ENCODE data around the gene SEC16A. TPM values are rescaled to one million over a fixed set of nuclear protein-coding genes. Genes with fewer than 3 reads are reported as not detected.

SEC16A gene
- total and polyA plus RNA-seq, 2 donors (not counting 3 experiments of a cell fraction or from before 2014, with no cell fraction given), result 34.5 to 80.6 TPM

DNA sequence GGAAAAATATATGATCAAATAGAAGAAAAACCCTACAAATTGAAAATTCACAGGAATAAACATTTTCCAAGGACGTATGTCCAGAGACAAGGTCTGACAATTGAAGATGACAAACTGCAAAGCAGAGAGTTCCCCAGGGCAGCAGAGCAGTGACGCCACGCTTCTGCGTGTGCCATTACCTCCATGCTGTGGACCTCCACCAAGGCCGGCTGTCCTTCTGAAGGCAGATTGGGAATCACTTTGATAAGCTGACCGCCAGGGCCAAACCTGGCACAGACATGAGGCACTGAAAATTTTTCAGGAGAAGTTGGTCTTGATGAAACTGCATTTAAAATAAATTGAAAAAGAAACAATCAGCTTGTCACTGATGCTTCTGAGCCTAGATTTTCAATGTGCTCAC lies 18.6 kb downstream of the SEC16A start:
- H3K27me3 ChIP-seq (ENCODE audit: control insufficient read depth in 2 of 2, insufficient read depth in 2 of 2, low read length in 2 of 2), result no peaks in the 10 kb centered on the region
- dilution Hi-C loops (cut with MboI; ENCODE audit: extremely low pct_ligation_motif_present, low sequenced_read_pairs), result no loop called here
- no peaks in the 10 kb centered on the region for H3K9me3 ChIP-seq (replicated peaks; ENCODE audit: control insufficient read depth, insufficient read depth, low read length)
- no peaks in the 10 kb centered on the region for H3K4me1 ChIP-seq (ENCODE audit: control insufficient read depth, extremely low read depth, insufficient read depth, low read length)
- peaks cover 39 to 68% of the 10 kb centered on the region in 2 experiments for H3K36me3 ChIP-seq (ENCODE audit: control insufficient read depth in 2 of 2, extremely low read depth in 1 of 2, insufficient read depth in 2 of 2, low read length in 2 of 2)
- H3K4me3 ChIP-seq (replicated peaks in 1 of 3; ENCODE audit: insufficient read depth in 1 of 3, low read depth in 1 of 3, low read length in 3 of 3), result no peak overlapping the region
- intact Hi-C loops (cut with micrococcal nuclease), result no loop called here
- BruUV-seq (replicated peaks), result no TSS peak
- no peak overlapping the region for H3K9ac ChIP-seq (replicated peaks; ENCODE audit: extremely low read depth, insufficient read depth, low read length)
- POLR2A ChIA-PET, result no interaction called here
- no peak overlapping the region for H2AFZ ChIP-seq (ENCODE audit: low read depth, low read length)
- no peaks in the 10 kb centered on the region for H4K20me1 ChIP-seq (replicated peaks; ENCODE audit: control insufficient read depth, extremely low read depth, insufficient read depth, low read length)
- H3K9me1 ChIP-seq (replicated peaks; ENCODE audit: control insufficient read depth, extremely low read depth, insufficient read depth, low read length), result no peaks in the 10 kb centered on the region
- CTCF ChIA-PET, result interaction anchor here (1.7 kb wide), 1 partner anchor 19 kb away, joined by 4 read pairs; no protein-coding TSS in a partner anchor
- DNase-seq (ENCODE audit: low read depth, low spot score) (no peak), FAIRE-seq (no peak)
- H3K4me2 ChIP-seq (ENCODE audit: insufficient read depth, low read length), result no peak overlapping the region
- no peak overlapping the region for H3K27ac ChIP-seq (ENCODE audit: insufficient read depth, low read depth, low read length)
- H3K79me2 ChIP-seq (ENCODE audit: control insufficient read depth, insufficient read depth, low read length), result peaks cover 8% of the 10 kb centered on the region
- TF ChIP-seq, protein P1, sequence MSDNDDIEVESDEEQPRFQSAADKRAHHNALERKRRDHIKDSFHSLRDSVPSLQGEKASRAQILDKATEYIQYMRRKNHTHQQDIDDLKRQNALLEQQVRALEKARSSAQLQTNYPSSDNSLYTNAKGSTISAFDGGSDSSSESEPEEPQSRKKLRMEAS (IDR thresholded peaks at IDR 0.05; ENCODE audit: insufficient read depth, insufficient read length), result no peak
- TF ChIP-seq JUN (IDR thresholded peaks at IDR 0.05; ENCODE audit: borderline replicate concordance, insufficient read depth, insufficient read length, low read depth) (no peak), POLR2A (IDR thresholded peaks at IDR 0.05; ENCODE audit: low read depth, low read length) (no peak), EZH2 (IDR thresholded peaks at IDR 0.05; ENCODE audit: borderline replicate concordance, low read depth, low read length, severe bottlenecking) (no peak)

DNA sequence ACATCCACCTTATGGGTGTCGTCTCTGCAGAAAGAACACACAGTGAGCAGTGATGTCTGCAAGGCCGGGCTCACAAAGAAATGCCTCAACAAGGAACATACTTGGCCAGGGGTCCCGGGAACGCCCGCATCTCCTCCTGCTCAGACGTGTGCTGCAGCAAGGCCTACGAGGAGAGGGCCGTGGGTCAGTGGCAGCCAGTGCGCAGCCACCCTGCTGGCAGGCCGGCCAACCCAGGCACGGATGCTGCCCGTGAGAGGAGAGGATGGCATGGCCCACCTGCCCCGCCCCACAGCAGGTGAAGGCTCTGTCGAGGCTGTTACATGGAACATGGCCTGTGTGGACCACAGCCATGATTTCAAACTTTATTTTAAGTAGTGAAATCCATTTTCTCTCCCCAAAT lies 19.3 kb downstream of the SEC16A start:
- no TSS peak for BruUV-seq (replicated peaks)
- intact Hi-C loops (cut with micrococcal nuclease) (no loop called here), dilution Hi-C loops (cut with MboI; ENCODE audit: extremely low pct_ligation_motif_present, low sequenced_read_pairs) (no loop called here)
- no peaks in the 10 kb centered on the region for H3K4me1 ChIP-seq (ENCODE audit: control insufficient read depth, extremely low read depth, insufficient read depth, low read length)
- no peak overlapping the region for H3K4me3 ChIP-seq (replicated peaks in 1 of 3; ENCODE audit: insufficient read depth in 1 of 3, low read depth in 1 of 3, low read length in 3 of 3)
- DNase-seq (ENCODE audit: low read depth, low spot score) (no peak), FAIRE-seq (no peak)
- no peak overlapping the region for H2AFZ ChIP-seq (ENCODE audit: low read depth, low read length)
- no peak overlapping the region for H3K27ac ChIP-seq (ENCODE audit: insufficient read depth, low read depth, low read length)
- no peak overlapping the region for H3K4me2 ChIP-seq (ENCODE audit: insufficient read depth, low read length)
- TF ChIP-seq GATA2 (IDR thresholded peaks at IDR 0.05; ENCODE audit: insufficient read depth, insufficient read length, low read depth, low read length) (no peak), MYC (IDR thresholded peaks at IDR 0.05; ENCODE audit: low read depth, low read length) (no peak), POLR2AphosphoS5 (IDR thresholded peaks at IDR 0.05; ENCODE audit: insufficient read depth, low read depth, low read length) (no peak), POLR2A (IDR thresholded peaks at IDR 0.05; ENCODE audit: low read depth, low read length) (no peak), JUN (IDR thresholded peaks at IDR 0.05; ENCODE audit: borderline replicate concordance, insufficient read depth, insufficient read length, low read depth) (no peak), EZH2 (IDR thresholded peaks at IDR 0.05; ENCODE audit: borderline replicate concordance, low read depth, low read length, severe bottlenecking) (no peak), FOS (IDR thresholded peaks at IDR 0.05; ENCODE audit: borderline replicate concordance, insufficient read depth, low read length) (no peak)
- TF ChIP-seq, protein P2, sequence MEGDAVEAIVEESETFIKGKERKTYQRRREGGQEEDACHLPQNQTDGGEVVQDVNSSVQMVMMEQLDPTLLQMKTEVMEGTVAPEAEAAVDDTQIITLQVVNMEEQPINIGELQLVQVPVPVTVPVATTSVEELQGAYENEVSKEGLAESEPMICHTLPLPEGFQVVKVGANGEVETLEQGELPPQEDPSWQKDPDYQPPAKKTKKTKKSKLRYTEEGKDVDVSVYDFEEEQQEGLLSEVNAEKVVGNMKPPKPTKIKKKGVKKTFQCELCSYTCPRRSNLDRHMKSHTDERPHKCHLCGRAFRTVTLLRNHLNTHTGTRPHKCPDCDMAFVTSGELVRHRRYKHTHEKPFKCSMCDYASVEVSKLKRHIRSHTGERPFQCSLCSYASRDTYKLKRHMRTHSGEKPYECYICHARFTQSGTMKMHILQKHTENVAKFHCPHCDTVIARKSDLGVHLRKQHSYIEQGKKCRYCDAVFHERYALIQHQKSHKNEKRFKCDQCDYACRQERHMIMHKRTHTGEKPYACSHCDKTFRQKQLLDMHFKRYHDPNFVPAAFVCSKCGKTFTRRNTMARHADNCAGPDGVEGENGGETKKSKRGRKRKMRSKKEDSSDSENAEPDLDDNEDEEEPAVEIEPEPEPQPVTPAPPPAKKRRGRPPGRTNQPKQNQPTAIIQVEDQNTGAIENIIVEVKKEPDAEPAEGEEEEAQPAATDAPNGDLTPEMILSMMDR (IDR thresholded peaks at IDR 0.05; ENCODE audit: extremely low read depth in 1 of 2, insufficient read depth in 1 of 2, low read depth in 1 of 2, low read length in 2 of 2), result no peak
- TF ChIP-seq, protein P1 (IDR thresholded peaks at IDR 0.05; ENCODE audit: insufficient read depth, insufficient read length), result no peak
- peaks cover 44 to 68% of the 10 kb centered on the region in 2 experiments for H3K36me3 ChIP-seq (ENCODE audit: control insufficient read depth in 2 of 2, extremely low read depth in 1 of 2, insufficient read depth in 2 of 2, low read length in 2 of 2)
- H4K20me1 ChIP-seq (replicated peaks; ENCODE audit: control insufficient read depth, extremely low read depth, insufficient read depth, low read length), result no peaks in the 10 kb centered on the region
- ChIA-PET CTCF (interaction anchor here (1.7 kb wide), 1 partner anchor 18 kb away, joined by 4 read pairs; no protein-coding TSS in a partner anchor), POLR2A (no interaction called here)
- no peaks in the 10 kb centered on the region for H3K9me3 ChIP-seq (replicated peaks; ENCODE audit: control insufficient read depth, insufficient read depth, low read length)
- no peaks in the 10 kb centered on the region for H3K27me3 ChIP-seq (ENCODE audit: control insufficient read depth in 2 of 2, insufficient read depth in 2 of 2, low read length in 2 of 2)
- no peak overlapping the region for H3K9ac ChIP-seq (replicated peaks; ENCODE audit: extremely low read depth, insufficient read depth, low read length)
- H3K79me2 ChIP-seq (ENCODE audit: control insufficient read depth, insufficient read depth, low read length), result peaks cover 6% of the 10 kb centered on the region
- H3K9me1 ChIP-seq (replicated peaks; ENCODE audit: control insufficient read depth, extremely low read depth, insufficient read depth, low read length), result no peaks in the 10 kb centered on the region

Measured in endothelial cell of umbilical vein (primary cell).